Karpas-422 (cell line): ENCODE data around the gene SNX19. TPM values are rescaled to one million over a fixed set of nuclear protein-coding genes. Genes with fewer than 3 reads are reported as not detected.

Experiments
- DNase-seq: peaks from one replicate; pipeline ENCODE4 v3.0.0-alpha.2; 2015
- H2AFZ ChIP-seq: fragments of 200-600 bp; sonication (generic); 2 replicates; pipeline ENCODE4 v1.6.1; 2014; ENCODE audit warnings: antibody characterized with exemption, low read length, mixed read lengths
- H3K27ac ChIP-seq: fragments of 200-600 bp; sonication (generic); 2 replicates; pipeline ENCODE4 v1.5.1; 2014; ENCODE audit warnings: mild to moderate bottlenecking, low read length, moderate library complexity
- H3K27me3 ChIP-seq: fragments of 200-600 bp; sonication (generic); 2 replicates; pipeline ENCODE4 v1.6.1; 2014; ENCODE audit warnings: low read length, mixed read lengths
- H3K36me3 ChIP-seq: fragments of 200-600 bp; sonication (generic); 2 replicates; pipeline ENCODE4 v1.6.1; 2014; ENCODE audit warnings: low read length, mixed read lengths; ENCODE audit not compliant: insufficient read depth
- H3K4me1 ChIP-seq: fragments of 200-600 bp; sonication (generic); 2 replicates; pipeline ENCODE4 v1.6.1; 2014; ENCODE audit warnings: mild to moderate bottlenecking, low read length, mixed read lengths
- H3K4me2 ChIP-seq: fragments of 200-600 bp; sonication (generic); 2 replicates; pipeline ENCODE4 v1.6.1; 2014; ENCODE audit warnings: low read length, low read depth, mild to moderate bottlenecking; ENCODE audit not compliant: poor library complexity, severe bottlenecking
- H3K4me3 ChIP-seq: fragments of 200-600 bp; sonication (generic); 2 replicates; pipeline ENCODE4 v1.5.1; 2014; ENCODE audit warnings: mild to moderate bottlenecking, antibody characterized with exemption, low read length, mixed read lengths
- H3K79me2 ChIP-seq: fragments of 200-600 bp; sonication (generic); 2 replicates; pipeline ENCODE4 v1.6.1; 2014; ENCODE audit warnings: mild to moderate bottlenecking, low read length, mixed read lengths
- H3K9ac ChIP-seq: fragments of 200-600 bp; sonication (generic); 2 replicates; pipeline ENCODE4 v1.6.0; 2014; ENCODE audit warnings: low read length
- H3K9me2 ChIP-seq: fragments of 200-600 bp; sonication (generic), shearing (Covaris generic); replicated peaks from 2 replicates; pipeline ENCODE4 v1.6.0; 2014; ENCODE audit warnings: mild to moderate bottlenecking, low read length, moderate library complexity; ENCODE audit not compliant: insufficient read depth
- H3K9me3 ChIP-seq: fragments of 300-700, 200-600 bp; sonication (generic); 2 replicates; pipeline ENCODE4 v1.6.1; 2014; ENCODE audit warnings: low read length, mixed read lengths
- H4K20me1 ChIP-seq: fragments of 200-600 bp; sonication (generic); 2 replicates; pipeline ENCODE4 v1.6.1; 2014; ENCODE audit warnings: mild to moderate bottlenecking, antibody characterized with exemption, low read length, low read depth; ENCODE audit not compliant: insufficient read depth
- total RNA-seq: library from RNA; depleted of rRNA; stranded (reverse); fragments of >200 nt; shearing (Covaris generic); gene quantifications from 2 replicates; pipeline ENCODE4 v1.2.3, GENCODE V29; 2014; ENCODE audit warnings: low replicate concordance

SNX19 gene
- total RNA-seq, 1 experiment from 2014 or later: 30.7 TPM

- Histone ChIP-seq H3K4me2 (no peak overlapping the region), H3K4me1 (no peaks in the 10 kb centered on the region), H4K20me1 (no peaks in the 10 kb centered on the region), H3K36me3 (no peaks in the 10 kb centered on the region), H3K79me2 (no peaks in the 10 kb centered on the region), H2AFZ (no peak overlapping the region), H3K9me3 (no peaks in the 10 kb centered on the region), H3K9me2 (no peaks in the 10 kb centered on the region), H3K4me3 (no peak overlapping the region), H3K9ac (no peak overlapping the region), H3K27me3 (no peaks in the 10 kb centered on the region), H3K27ac (no peak overlapping the region)
- DNase-seq: no peak
Observed at GRCh38 chr11:130840679-130841078, 75.6 kb downstream of the SNX19 start.

GRCh38 chr11:130839981-130840666 lies 76.2 kb downstream of the SNX19 start:
- Histone ChIP-seq H4K20me1 (no peaks in the 10 kb centered on the region), H2AFZ (no peak overlapping the region), H3K27me3 (no peaks in the 10 kb centered on the region), H3K4me2 (no peak overlapping the region), H3K4me1 (no peaks in the 10 kb centered on the region), H3K9me2 (no peaks in the 10 kb centered on the region), H3K9ac (no peak overlapping the region), H3K4me3 (no peak overlapping the region), H3K9me3 (no peaks in the 10 kb centered on the region), H3K79me2 (no peaks in the 10 kb centered on the region), H3K36me3 (no peaks in the 10 kb centered on the region), H3K27ac (no peak overlapping the region)
- no peak for DNase-seq

GRCh38 chr11:130837194-130837593 lies 79.1 kb downstream of the SNX19 start:
- Histone ChIP-seq H4K20me1 (no peaks in the 10 kb centered on the region), H2AFZ (no peak overlapping the region), H3K9ac (no peak overlapping the region), H3K27ac (no peak overlapping the region), H3K4me3 (no peak overlapping the region), H3K27me3 (no peaks in the 10 kb centered on the region), H3K4me2 (no peak overlapping the region), H3K9me3 (no peaks in the 10 kb centered on the region), H3K4me1 (no peaks in the 10 kb centered on the region), H3K36me3 (no peaks in the 10 kb centered on the region), H3K9me2 (no peaks in the 10 kb centered on the region), H3K79me2 (no peaks in the 10 kb centered on the region)
- DNase-seq: no peak

- no peak overlapping the region for H3K4me2 ChIP-seq
- no peak overlapping the region for H2AFZ ChIP-seq
- H3K9ac ChIP-seq: no peak overlapping the region
- no peaks in the 10 kb centered on the region for H3K4me1 ChIP-seq
- H3K27me3 ChIP-seq: no peaks in the 10 kb centered on the region
- H3K9me3 ChIP-seq: no peaks in the 10 kb centered on the region
- H3K79me2 ChIP-seq: no peaks in the 10 kb centered on the region
- H3K36me3 ChIP-seq: no peaks in the 10 kb centered on the region
- no peak overlapping the region for H3K4me3 ChIP-seq
- DNase-seq: no peak
- no peaks in the 10 kb centered on the region for H3K9me2 ChIP-seq
- no peaks in the 10 kb centered on the region for H4K20me1 ChIP-seq
- no peak overlapping the region for H3K27ac ChIP-seq
Observed at GRCh38 chr11:130834886-130835285, 81.4 kb downstream of the SNX19 start.

GRCh38 chr11:130832566-130833425 lies 83.5 kb downstream of the SNX19 start:
- H3K79me2 ChIP-seq: no peaks in the 10 kb centered on the region
- H3K9me3 ChIP-seq: no peaks in the 10 kb centered on the region
- DNase-seq: no peak
- no peaks in the 10 kb centered on the region for H3K9me2 ChIP-seq
- no peaks in the 10 kb centered on the region for H3K4me1 ChIP-seq
- no peaks in the 10 kb centered on the region for H3K36me3 ChIP-seq
- no peak overlapping the region for H2AFZ ChIP-seq
- H4K20me1 ChIP-seq: no peaks in the 10 kb centered on the region
- H3K27ac ChIP-seq: no peak overlapping the region
- no peak overlapping the region for H3K9ac ChIP-seq
- H3K4me2 ChIP-seq: no peak overlapping the region
- H3K4me3 ChIP-seq: no peak overlapping the region
- H3K27me3 ChIP-seq: no peaks in the 10 kb centered on the region

- H3K36me3 ChIP-seq: no peaks in the 10 kb centered on the region
- H3K4me2 ChIP-seq: no peak overlapping the region
- no peaks in the 10 kb centered on the region for H3K79me2 ChIP-seq
- no peaks in the 10 kb centered on the region for H3K9me2 ChIP-seq
- H2AFZ ChIP-seq: no peak overlapping the region
- no peaks in the 10 kb centered on the region for H4K20me1 ChIP-seq
- no peaks in the 10 kb centered on the region for H3K27me3 ChIP-seq
- no peak overlapping the region for H3K27ac ChIP-seq
- H3K4me3 ChIP-seq: no peak overlapping the region
- no peak for DNase-seq
- H3K4me1 ChIP-seq: no peaks in the 10 kb centered on the region
- no peaks in the 10 kb centered on the region for H3K9me3 ChIP-seq
- no peak overlapping the region for H3K9ac ChIP-seq
Observed at GRCh38 chr11:130831976-130832375, 84.3 kb downstream of the SNX19 start.

- H3K36me3 ChIP-seq: no peaks in the 10 kb centered on the region
- H3K4me2 ChIP-seq: no peak overlapping the region
- no peaks in the 10 kb centered on the region for H3K27me3 ChIP-seq
- no peak overlapping the region for H2AFZ ChIP-seq
- no peaks in the 10 kb centered on the region for H4K20me1 ChIP-seq
- no peak for DNase-seq
- H3K79me2 ChIP-seq: no peaks in the 10 kb centered on the region
- H3K27ac ChIP-seq: no peak overlapping the region
- H3K4me1 ChIP-seq: no peaks in the 10 kb centered on the region
- no peaks in the 10 kb centered on the region for H3K9me3 ChIP-seq
- no peak overlapping the region for H3K9ac ChIP-seq
- H3K9me2 ChIP-seq: no peaks in the 10 kb centered on the region
- no peak overlapping the region for H3K4me3 ChIP-seq
Observed at GRCh38 chr11:130831506-130831905, 84.8 kb downstream of the SNX19 start.

GRCh38 chr11:130830566-130830965 lies 85.7 kb downstream of the SNX19 start:
- no peak overlapping the region for H3K4me2 ChIP-seq
- no peaks in the 10 kb centered on the region for H3K79me2 ChIP-seq
- no peaks in the 10 kb centered on the region for H3K9me2 ChIP-seq
- DNase-seq: no peak
- no peak overlapping the region for H2AFZ ChIP-seq
- no peaks in the 10 kb centered on the region for H4K20me1 ChIP-seq
- no peak overlapping the region for H3K4me3 ChIP-seq
- no peaks in the 10 kb centered on the region for H3K36me3 ChIP-seq
- H3K9me3 ChIP-seq: no peaks in the 10 kb centered on the region
- no peak overlapping the region for H3K27ac ChIP-seq
- no peaks in the 10 kb centered on the region for H3K4me1 ChIP-seq
- H3K27me3 ChIP-seq: no peaks in the 10 kb centered on the region
- H3K9ac ChIP-seq: no peak overlapping the region
